ENCODE data around the gene PCNT.

PCNT gene

DNA sequence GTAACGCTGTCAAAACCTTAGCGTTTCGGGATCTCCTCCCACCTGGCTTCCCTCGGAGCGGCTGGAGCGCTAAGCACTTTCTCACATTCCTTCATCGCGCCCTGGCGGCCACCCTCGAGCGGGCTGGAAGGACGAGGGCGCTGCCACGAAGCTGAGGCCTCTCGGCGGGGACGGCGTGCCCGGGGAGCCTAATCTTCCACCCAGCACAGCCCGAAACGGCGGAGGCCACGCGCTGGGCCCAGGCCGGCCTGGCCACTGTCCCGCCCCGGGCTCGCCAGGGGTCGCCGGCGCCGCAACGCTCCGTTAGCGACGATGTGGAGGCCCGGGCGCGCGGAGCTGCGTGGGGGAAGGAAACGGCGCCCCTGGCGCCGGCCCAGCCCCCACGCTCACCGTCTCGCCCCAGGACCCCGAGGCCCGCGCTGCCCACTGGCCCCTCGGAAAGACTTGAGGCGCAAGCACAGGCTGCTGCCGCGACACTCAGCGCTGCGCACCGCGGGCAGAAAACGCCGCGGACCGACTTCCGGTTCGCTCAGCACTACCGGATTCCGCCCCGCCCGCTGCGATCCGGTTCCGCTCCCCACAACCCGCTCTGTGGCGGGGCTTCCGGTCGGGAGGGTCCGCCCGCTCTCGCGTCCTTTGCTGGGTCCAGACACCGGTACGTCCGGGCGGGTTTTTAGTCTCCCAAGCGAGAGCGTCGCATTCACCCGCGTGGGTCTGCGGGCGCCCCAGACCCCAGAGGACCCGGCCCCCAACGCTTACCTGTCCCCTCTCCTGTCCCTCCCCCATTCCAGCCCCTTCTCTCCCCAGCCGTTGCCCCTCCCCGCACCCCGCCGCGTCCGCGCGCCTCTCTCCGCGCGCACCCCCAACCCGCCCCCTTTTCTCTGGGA lies 38.0 kb upstream of the PCNT start, which contains the start of gene YBEY (continued):
- TF ChIP-seq, protein P1, sequence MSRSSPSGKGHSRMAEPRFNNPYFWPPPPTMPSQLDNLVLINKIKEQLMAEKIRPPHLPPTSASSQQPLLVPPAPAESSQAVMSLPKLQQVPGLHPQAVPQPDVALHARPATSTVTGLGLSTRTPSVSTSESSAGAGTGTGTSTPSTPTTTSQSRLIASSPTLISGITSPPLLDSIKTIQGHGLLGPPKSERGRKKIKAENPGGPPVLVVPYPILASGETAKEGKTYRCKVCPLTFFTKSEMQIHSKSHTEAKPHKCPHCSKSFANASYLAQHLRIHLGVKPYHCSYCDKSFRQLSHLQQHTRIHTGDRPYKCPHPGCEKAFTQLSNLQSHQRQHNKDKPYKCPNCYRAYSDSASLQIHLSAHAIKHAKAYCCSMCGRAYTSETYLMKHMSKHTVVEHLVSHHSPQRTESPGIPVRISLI (tag by site-specific recombination; IDR thresholded peaks at IDR 0.05), result no peak
- no peak for TF ChIP-seq TCF7L2 (IDR thresholded peaks at IDR 0.05; ENCODE audit: borderline replicate concordance, low read depth, low read length)
- TF ChIP-seq ZNF707 (tag by site-specific recombination; IDR thresholded peaks at IDR 0.05), result no peak
- TF ChIP-seq, protein P2, sequence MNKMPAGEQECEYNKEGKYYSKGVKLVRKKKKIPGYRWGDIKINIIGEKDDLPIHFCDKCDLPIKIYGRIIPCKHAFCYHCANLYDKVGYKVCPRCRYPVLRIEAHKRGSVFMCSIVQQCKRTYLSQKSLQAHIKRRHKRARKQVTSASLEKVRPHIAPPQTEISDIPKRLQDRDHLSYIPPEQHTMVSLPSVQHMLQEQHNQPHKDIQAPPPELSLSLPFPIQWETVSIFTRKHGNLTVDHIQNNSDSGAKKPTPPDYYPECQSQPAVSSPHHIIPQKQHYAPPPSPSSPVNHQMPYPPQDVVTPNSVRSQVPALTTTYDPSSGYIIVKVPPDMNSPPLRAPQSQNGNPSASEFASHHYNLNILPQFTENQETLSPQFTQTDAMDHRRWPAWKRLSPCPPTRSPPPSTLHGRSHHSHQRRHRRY (tag by site-specific recombination; IDR thresholded peaks at IDR 0.05), result no peak
- 0 out of 2 replicates have a peak, but pooled peaks have one; percentile 10 for TF ChIP-seq ZNF791 (tag by site-specific recombination; IDR thresholded peaks at IDR 0.05)
- TF ChIP-seq ZNF214 (tag by site-specific recombination; IDR thresholded peaks at IDR 0.05; ENCODE audit: borderline replicate concordance), result no peak
- no peak for TF ChIP-seq ZNF514 (tag by site-specific recombination; IDR thresholded peaks at IDR 0.05)
- no peak for TF ChIP-seq MEIS1 (CRISPR knock-in tag; IDR thresholded peaks at IDR 0.05; ENCODE audit: borderline replicate concordance)
- TF ChIP-seq KLF10 (tag by site-specific recombination; IDR thresholded peaks at IDR 0.05), result peak; percentile 82
- no peak for TF ChIP-seq ZNF302 (tag by site-specific recombination; IDR thresholded peaks at IDR 0.05; ENCODE audit: low read depth)
- TF ChIP-seq ZNF2 (tag by site-specific recombination; IDR thresholded peaks at IDR 0.05), result peak; percentile 88
- no peak for TF ChIP-seq ZNF521 (tag by site-specific recombination; IDR thresholded peaks at IDR 0.05)
- peak; percentile 46; the same call in 1 of the 2 replicates for TF ChIP-seq PRDM1 (tag by site-specific recombination; IDR thresholded peaks at IDR 0.05)
- no peak for TF ChIP-seq ZNF558 (tag by site-specific recombination; IDR thresholded peaks at IDR 0.05)
- TF ChIP-seq, protein P3, sequence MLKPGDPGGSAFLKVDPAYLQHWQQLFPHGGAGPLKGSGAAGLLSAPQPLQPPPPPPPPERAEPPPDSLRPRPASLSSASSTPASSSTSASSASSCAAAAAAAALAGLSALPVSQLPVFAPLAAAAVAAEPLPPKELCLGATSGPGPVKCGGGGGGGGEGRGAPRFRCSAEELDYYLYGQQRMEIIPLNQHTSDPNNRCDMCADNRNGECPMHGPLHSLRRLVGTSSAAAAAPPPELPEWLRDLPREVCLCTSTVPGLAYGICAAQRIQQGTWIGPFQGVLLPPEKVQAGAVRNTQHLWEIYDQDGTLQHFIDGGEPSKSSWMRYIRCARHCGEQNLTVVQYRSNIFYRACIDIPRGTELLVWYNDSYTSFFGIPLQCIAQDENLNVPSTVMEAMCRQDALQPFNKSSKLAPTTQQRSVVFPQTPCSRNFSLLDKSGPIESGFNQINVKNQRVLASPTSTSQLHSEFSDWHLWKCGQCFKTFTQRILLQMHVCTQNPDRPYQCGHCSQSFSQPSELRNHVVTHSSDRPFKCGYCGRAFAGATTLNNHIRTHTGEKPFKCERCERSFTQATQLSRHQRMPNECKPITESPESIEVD (tag by site-specific recombination; IDR thresholded peaks at IDR 0.05), result no peak
- TF ChIP-seq YY1 (tag by site-specific recombination; IDR thresholded peaks at IDR 0.05), result peak; percentile 75; the same call in 1 of the 2 replicates
- peak; percentile 70 for TF ChIP-seq ZIC2 (tag by site-specific recombination; IDR thresholded peaks at IDR 0.05)
- no peak for TF ChIP-seq ZNF501 (tag by site-specific recombination; IDR thresholded peaks at IDR 0.05)
- TF ChIP-seq, protein P4, sequence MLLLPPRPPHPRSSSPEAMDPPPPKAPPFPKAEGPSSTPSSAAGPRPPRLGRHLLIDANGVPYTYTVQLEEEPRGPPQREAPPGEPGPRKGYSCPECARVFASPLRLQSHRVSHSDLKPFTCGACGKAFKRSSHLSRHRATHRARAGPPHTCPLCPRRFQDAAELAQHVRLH (tag by site-specific recombination; IDR thresholded peaks at IDR 0.05), result peak; percentile 100
- no peak for TF ChIP-seq ZNF16 (tag by site-specific recombination; IDR thresholded peaks at IDR 0.05; ENCODE audit: low read depth)
- TF ChIP-seq ZNF19 (tag by site-specific recombination; IDR thresholded peaks at IDR 0.05; ENCODE audit: low read depth), result no peak
- peak; percentile 87 for TF ChIP-seq GLI4 (tag by site-specific recombination; IDR thresholded peaks at IDR 0.05)
- peak; percentile 63 for TF ChIP-seq OSR2 (tag by site-specific recombination; IDR thresholded peaks at IDR 0.05)
- 0 out of 2 replicates have a peak, but pooled peaks have one; percentile 14 for TF ChIP-seq ZNF664 (tag by site-specific recombination; IDR thresholded peaks at IDR 0.05)
- peak; percentile 77 for TF ChIP-seq ZNF146 (tag by site-specific recombination; IDR thresholded peaks at IDR 0.05)
- TF ChIP-seq HOXD13 (CRISPR knock-in tag; IDR thresholded peaks at IDR 0.05; ENCODE audit: borderline replicate concordance), result no peak
- TF ChIP-seq, protein P5, sequence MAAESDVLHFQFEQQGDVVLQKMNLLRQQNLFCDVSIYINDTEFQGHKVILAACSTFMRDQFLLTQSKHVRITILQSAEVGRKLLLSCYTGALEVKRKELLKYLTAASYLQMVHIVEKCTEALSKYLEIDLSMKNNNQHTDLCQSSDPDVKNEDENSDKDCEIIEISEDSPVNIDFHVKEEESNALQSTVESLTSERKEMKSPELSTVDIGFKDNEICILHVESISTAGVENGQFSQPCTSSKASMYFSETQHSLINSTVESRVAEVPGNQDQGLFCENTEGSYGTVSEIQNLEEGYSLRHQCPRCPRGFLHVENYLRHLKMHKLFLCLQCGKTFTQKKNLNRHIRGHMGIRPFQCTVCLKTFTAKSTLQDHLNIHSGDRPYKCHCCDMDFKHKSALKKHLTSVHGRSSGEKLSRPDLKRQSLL (tag by site-specific recombination; IDR thresholded peaks at IDR 0.05), result peak; percentile 70
- peak; percentile 59; the same call in 1 of the 2 replicates for TF ChIP-seq GLIS2 (tag by site-specific recombination; IDR thresholded peaks at IDR 0.05)
- TF ChIP-seq ZBTB48 (tag by site-specific recombination; IDR thresholded peaks at IDR 0.05), result 0 out of 2 replicates have a peak, but pooled peaks have one; percentile 58
- TF ChIP-seq ZNF157 (tag by site-specific recombination; IDR thresholded peaks at IDR 0.05), result no peak
- TF ChIP-seq, protein P6, sequence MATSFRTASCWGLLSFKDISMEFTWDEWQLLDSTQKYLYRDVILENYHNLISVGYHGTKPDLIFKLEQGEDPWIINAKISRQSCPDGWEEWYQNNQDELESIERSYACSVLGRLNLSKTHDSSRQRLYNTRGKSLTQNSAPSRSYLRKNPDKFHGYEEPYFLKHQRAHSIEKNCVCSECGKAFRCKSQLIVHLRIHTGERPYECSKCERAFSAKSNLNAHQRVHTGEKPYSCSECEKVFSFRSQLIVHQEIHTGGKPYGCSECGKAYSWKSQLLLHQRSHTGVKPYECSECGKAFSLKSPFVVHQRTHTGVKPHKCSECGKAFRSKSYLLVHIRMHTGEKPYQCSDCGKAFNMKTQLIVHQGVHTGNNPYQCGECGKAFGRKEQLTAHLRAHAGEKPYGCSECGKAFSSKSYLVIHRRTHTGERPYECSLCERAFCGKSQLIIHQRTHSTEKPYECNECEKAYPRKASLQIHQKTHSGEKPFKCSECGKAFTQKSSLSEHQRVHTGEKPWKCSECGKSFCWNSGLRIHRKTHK (tag by site-specific recombination; IDR thresholded peaks at IDR 0.05), result no peak
- TF ChIP-seq ZSCAN23 (tag by site-specific recombination; IDR thresholded peaks at IDR 0.05), result peak; percentile 80; the same call in 1 of the 2 replicates
- no peak for TF ChIP-seq SCRT2 (tag by site-specific recombination; IDR thresholded peaks at IDR 0.05)

Data from HEK293 (cell line).